Right ventricle myocardium inferior (tissue), 1 donor: ENCODE measurements around the gene LIMS1. TPM values are rescaled to one million over a fixed set of nuclear protein-coding genes. Genes with fewer than 3 reads are reported as not detected.
"Not testable (repeated sequence)": the region's sequence is repeated elsewhere in the genome, so short reads cannot be mapped to it uniquely, and the experiment has no call there.

Source experiments
- ATAC-seq: fragments of 200-7000 bp; cut with Tn5 transposase; one replicate; pipeline ENCODE4 v1.9.1; 2020; ENCODE audit warnings: mild to moderate bottlenecking, moderate library complexity
- DNase-seq: peaks from one replicate; pipeline ENCODE4 v3.0.0; 2021; ENCODE audit errors: missing footprints
- intact Hi-C: fragments of 100-400 bp; cut with DNase I; formaldehyde crosslinking; loops from one replicate; pipeline ENCODE4 v1.11.0; 2022
- total RNA-seq: library from RNA; stranded (reverse); fragmentation: NEBNext Ultra II Directional; extraction: Animal tissue kit (Norgen Biotek cat#: 25700); gene quantifications from one replicate; pipeline ENCODE4 v1.2.1, GENCODE V29; 2021
- donor health status: DM: no; HTN: yes; CAD: no; lungs with severe emphysema.

The LIMS1 gene
- total RNA-seq, 1 donor from 2014 or later: 84.3 TPM

DNA sequence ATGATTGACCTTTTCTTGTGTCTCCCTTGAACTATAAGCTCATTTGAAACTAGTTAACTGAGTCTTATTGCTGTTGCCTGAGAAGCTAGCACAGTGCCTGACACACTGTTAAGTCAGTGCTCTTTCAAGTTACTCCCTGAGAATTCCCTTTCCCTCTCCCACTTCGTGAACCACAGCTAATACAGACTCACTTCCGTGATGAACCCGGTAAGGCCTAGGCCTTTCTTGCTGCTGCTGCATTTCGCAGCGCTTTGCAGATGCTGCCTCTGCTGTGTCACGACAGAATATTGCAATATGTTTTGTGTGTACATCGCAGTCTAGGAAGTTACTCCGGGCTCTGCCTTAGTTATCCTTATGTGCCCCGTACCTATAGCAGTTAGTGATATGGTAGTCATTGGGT lies 42.8 kb downstream of the LIMS1 start:
- DNase-seq (no peak), ATAC-seq (no peak)
- intact Hi-C loops: no loop called here

DNA sequence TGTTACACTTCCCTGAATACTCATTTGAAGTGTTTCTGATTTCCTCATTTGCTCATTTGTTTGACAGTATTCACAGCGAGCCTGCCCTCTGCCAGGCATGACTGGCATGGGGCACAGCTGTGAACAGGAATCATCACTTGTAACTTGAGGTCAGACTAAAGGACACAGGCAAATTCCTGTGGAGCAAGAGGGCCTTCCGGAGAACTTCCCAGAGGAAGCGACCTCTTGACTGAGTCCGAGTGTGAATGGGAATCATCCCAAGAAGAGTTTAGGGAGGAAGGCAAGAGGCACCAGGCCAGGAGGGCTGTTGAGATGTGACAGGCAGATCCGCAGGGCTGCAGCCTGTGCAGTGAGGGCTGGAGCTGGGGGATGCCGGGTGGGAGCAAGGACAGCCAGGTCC lies 45.4 kb downstream of the LIMS1 start:
- no peak for DNase-seq
- intact Hi-C loops: loop anchor here (5.0 to 10.0 kb wide), 2 partner anchors 132 to 365 kb away; partner anchors contain the start of gene GCC2
- ATAC-seq: peak; percentile 85

DNA sequence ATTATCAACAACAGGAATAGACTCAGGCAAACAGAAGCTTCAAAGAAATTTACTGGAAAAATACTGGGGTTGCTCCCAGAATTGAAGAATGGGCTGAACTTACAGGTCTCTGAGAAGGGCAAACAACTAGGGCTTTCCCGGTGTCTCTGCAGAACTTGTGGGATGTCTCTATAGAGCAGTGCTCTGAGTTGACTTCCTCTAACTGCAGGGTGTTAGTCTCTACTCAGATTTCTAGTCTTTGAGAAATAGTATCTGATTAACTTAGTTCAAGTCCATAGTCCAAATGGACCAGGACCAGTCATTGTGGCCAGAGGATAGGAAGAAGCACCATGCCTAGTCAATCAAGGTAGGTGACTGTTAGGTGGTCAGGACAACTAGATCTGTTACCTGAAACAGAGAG lies 45.8 kb downstream of the LIMS1 start:
- intact Hi-C loops: loop anchor here (5.0 to 10.0 kb wide), 2 partner anchors 133 to 365 kb away; partner anchors contain the start of gene GCC2
- ATAC-seq: no peak
- DNase-seq: no peak

DNA sequence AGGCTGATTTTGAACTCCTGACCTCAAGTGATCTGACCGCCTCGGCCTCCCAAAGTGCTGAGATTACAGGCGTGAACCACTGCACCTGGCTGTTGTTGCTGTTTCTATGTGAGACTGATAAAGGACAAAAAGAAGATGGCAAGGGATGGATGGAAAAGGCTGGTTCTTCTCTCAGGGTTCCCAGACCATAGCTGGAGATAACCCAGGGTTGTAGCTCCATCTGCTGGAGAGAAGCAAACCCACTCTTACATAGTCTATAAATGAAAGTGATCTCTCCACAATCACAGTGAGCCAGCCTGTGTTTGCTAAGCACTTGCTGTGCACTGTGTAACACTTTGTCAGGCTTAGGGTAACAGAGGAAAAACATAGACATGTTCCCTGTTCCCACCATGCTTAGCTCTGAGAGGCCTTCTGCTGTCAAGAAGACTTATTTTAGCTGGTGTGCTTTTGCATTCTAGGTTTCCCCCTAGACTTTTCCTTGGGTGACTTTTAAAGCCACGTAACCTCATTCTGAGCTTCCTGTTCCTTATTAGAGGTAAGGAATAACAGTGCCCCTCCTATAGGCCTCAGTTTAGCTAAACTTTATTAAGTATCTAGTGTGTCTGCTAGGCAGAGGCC lies 49.7 kb downstream of the LIMS1 start:
- DNase-seq (no peak), ATAC-seq (peak; percentile 77)
- intact Hi-C loops: loop anchor here (1.0 to 10.0 kb wide), 3 partner anchors 137 to 369 kb away; partner anchors contain the start of gene GCC2

DNA sequence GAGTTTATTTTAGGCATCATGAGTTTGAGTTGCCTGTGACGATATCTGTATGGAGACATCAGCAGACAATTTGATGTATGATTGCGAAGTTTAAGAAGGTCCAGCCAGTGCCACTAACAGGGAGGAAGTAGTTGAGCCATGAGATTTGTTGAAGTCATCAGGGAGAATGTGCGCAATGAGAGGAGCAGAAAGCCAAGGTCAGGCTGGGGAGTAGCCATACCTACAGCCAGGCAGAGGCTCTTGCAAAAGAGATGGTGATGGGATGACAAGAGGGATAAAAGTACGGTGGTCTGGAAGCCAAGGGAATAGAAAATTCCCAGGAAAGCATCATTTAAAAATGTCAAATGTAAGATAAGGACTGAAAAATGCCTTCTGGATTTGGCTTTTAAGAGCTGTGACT lies 51.2 kb downstream of the LIMS1 start:
- ATAC-seq: no peak
- intact Hi-C loops: loop anchor here (5.0 to 10.0 kb wide), 2 partner anchors 52 to 371 kb away; no protein-coding TSS in a partner anchor
- DNase-seq: no peak

DNA sequence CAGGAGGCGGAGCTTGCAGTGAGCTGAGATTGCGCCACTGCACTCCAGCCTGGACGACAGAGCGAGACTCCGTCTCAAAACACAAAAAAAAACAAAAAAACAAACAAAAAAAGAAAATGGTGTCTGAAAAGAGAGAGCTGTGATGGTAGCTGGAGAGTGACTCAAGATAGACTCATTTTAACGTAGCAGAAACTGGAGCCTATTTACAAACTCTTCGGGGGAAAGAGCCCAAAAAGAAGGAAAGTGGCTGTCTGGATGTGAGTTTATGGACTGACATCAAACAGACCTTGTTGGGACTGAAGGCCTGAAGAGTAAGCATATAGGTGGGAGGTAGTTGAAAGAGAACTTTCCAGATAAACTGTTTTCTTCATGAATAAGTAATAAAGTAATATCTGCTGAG lies 51.8 kb downstream of the LIMS1 start:
- ATAC-seq (no peak), DNase-seq (no peak)
- intact Hi-C loops: loop anchor here (2.0 to 10.0 kb wide), 3 partner anchors 51 to 371 kb away; partner anchors contain the start of gene LIMS1

DNA sequence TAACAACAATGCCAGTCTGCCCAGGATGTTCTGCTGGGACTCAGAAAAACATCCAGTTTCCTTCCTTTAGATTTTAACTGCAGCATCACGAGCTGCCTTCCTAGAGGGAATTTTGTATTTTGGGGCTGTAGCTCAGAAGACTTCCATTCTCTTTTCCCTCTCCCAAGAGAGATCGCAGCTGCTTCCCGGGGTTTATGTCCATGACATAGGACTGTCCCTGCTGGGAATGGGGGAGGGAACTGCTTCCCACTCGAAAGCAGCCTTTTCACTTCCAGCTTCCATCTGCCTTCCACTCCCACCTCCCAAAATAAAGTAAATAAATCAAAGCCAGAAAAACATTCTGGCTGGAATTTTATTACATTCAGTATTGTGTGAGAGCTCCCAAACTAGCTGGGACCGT lies 52.4 kb downstream of the LIMS1 start:
- intact Hi-C loops: loop anchor here (2.0 to 10.0 kb wide), 3 partner anchors 51 to 372 kb away; partner anchors contain the start of gene LIMS1
- no peak for ATAC-seq
- no peak for DNase-seq

DNA sequence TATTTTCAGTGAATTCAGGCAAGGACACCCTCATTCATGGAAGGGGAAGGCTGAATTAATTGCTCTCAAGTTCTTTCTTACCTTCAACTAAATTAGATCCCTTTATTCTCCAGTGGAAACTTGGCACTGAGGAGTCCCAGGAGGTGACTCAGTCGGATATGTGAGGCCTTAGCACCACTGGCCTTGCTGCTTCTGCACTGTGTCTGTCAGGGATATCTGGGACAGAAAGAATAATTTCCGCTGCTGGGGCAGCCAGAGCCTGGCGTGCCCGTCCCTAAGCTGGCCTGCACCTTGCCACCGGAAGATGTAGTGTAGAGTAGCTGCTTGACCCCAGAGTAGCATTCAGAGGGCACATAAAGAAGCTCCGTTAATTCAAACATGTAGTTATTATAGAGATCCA lies 53.4 kb downstream of the LIMS1 start:
- no peak for DNase-seq
- intact Hi-C loops: loop anchor here (2.0 to 10.0 kb wide), 3 partner anchors 50 to 373 kb away; partner anchors contain the start of gene LIMS1
- ATAC-seq: peak; percentile 66

DNA sequence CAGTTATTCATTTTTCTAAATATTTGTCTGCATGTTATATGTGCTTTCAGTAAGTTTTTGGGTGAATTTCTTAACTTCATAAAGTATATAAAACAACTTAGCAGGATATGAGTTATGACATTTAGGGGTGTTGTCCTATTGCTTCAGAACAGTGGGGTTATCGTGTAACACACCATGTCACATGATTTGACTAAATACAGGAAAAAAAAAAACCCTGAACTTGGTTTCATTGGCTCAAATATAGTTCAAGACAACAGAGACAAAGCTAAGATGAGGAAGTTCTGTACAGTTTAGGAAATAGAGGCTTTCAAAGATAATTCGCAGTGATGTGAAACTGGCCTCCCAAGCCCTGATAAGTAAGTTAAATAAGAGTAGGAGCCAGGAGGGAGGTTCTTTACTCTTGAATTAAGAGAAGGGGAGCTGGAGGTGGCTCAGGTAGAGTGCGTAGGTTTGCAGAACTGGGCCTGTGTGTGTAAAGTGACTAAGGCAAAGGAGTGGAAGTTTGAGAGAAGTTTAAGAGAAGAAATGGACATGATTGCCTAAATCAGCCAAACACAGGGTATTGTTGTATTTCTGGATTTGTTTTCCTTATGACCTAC lies 53.9 kb downstream of the LIMS1 start:
- ATAC-seq (peak; percentile 39), DNase-seq (no peak)
- intact Hi-C loops: loop anchor here (5.0 to 10.0 kb wide), 2 partner anchors 49 to 373 kb away; no protein-coding TSS in a partner anchor

DNA sequence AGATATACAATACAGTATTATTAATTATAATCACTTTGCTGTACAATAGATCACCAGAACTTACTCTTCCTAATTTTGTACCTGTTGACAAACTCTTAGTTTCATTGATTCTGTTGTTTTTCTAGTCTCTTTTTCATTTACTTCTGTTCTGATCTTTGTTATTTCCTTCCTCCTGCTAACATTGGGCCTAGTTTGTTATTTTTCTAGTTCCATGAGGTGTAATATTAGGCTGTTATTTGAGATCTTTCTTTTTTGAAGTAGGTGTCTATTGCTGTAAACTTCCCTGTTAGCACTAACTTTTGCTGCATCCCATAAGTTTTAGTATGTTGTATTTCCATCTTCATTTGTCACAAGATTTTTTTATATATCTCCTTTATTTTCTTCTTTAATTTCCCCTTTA lies 55.1 kb downstream of the LIMS1 start:
- no peak for DNase-seq
- intact Hi-C loops: loop anchor here (5.0 to 10.0 kb wide), 2 partner anchors 48 to 375 kb away; no protein-coding TSS in a partner anchor
- ATAC-seq: no peak

DNA sequence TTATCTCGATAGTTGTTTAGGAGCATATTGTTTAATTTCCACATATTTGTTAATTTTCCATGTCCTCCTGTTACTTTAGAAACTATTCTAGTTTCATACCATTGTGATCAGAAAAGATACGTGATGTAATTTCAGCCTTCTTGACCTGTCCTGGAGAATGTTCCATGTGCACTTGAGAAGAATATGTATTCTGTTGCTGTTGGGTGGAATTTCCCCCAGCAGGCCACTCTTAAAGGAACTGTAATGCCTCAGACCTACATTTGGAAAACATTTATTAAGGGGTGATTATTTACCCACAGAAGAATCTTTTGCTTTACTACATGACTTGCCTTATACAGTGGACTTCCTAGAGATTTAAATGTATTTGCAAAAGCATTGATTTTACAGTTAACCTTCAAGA lies 55.5 kb downstream of the LIMS1 start:
- intact Hi-C loops: loop anchor here (5.0 to 10.0 kb wide), 2 partner anchors 48 to 375 kb away; no protein-coding TSS in a partner anchor
- DNase-seq: no peak
- no peak for ATAC-seq

DNA sequence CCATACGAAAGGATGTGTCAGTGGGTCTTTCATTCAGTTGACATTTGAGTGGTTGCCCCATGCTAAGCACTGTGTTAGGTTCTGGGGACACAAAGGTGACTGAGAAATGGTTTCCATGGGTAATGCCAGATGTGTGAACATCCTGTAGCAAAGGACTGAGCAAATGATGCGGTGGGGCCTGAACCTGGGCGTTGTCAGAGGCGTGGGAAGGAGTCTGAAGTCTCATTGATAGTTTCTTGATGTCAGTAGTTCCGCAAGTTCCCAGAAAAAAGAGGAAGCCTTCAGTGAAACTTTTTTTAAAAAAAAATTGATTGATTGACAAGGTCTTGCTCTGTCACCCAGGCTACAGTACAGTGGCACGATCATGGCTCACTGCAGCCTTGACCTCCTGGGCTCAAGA lies 56.9 kb downstream of the LIMS1 start:
- ATAC-seq: no peak
- peak; percentile 57 for DNase-seq
- intact Hi-C loops: no loop called here

DNA sequence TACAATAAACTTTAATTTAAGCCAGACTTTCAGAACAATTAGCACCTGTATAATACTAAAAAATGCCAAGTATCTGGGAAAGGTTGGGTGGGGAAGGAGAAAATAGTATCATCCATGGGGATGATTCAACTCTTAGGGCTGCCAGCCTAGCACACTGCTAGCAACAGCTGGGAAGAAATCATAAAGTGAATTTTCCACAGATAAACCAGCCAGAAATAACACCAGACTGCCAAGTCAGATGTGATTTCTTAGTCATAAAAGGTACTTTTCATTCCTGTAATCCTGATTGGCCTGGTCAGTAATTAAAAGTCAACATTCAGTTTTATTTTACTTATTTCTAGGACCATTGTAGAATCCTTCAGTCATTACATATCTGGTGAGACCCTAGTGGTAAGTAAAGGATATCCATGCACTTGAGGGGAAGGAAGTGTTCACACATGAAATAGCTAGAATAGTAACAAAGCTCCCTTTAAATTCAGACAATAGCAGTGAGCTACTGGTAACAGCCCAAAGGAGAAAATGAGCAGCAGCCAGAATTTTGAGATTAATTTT lies 59.4 kb downstream of the LIMS1 start:
- DNase-seq (no peak), ATAC-seq (no peak)
- intact Hi-C loops: no loop called here

DNA sequence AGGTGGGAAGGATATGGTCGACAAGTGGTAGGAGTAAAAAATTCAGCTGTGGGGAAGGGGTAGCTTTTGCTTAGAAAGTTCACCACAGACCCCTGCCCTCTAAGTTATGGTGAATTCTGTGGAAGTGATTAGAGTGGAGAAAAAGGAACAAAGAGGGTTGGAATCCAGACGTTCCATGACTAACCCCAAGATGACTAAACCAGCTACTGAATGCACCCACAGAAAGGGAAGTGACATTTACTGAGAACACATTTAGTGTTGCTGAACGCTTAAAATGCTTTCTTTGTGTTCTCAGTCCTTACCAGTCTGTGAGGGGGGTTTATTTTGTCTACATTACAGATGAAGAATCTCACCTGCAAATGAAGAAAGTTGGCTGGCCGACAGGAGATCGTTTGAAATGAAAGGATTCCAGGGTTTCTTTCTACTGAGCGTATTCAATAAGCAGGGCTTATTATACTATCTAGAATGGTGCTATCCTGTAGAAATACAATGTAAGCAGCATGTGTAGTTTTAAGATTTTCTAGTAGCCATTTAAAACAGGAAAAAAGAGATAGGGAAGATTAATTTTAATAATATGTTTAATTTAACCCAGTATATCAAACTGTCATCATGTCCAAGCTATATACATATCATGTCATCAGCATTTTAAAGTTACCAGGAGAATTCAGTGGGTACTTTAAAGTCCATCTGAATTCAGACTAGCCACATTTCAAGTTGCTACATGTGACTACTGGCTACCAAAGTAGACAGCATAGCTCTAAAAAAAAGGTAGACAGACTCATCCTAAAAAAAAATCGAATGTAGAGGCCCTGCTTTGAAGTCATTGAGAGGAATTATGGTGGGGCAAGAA lies 60.1 kb downstream of the LIMS1 start:
- DNase-seq (no peak), ATAC-seq (peak; percentile 37)
- intact Hi-C loops: no loop called here

DNA sequence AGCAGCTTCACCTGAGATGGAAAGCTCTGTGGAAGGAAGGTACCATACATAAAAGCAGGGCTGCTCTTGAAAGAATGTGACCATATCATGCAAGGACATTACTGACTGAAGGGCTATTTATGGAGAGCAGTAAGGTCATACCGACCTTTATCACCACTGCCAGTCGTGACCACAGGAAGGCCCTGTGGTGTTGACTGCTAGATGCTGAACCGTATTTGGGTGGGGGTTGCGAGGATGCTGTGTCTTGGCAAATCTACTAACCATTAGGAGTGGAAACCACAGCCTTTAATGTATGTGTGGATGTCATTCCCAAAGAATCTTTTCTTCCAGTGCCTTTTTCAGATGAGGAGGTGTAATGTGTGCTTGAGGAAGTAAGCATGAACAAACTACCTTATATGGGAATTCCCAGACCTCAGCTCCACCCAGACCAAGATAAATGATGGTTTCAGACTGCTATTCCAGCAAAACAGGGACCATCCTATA lies 60.8 kb downstream of the LIMS1 start:
- DNase-seq (no peak), ATAC-seq (peak; percentile 60)
- intact Hi-C loops: loop anchor here (5.0 kb wide), 1 partner anchor 122 kb away; the partner anchor contains the start of gene RANBP2

DNA sequence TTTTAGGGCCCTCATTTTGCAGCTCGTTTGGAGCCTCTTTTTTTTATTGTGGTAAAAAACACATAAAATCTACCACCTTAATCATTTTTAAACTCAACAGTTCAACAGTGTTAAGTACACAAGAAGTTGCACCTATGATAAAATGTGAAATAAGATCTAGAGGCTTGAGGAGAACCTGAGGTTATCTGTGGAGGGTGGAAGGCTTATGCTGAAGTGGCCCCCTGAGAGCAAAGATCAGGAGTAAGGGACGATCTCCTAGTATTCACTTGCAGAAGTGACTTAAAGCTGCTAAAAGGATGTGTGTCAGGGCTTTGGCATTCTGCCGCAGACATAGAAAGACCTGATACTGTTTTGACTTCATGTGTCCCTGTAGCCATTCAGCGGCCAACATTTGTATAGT lies 61.5 kb downstream of the LIMS1 start:
- ATAC-seq, DNase-seq: not testable (repeated sequence)
- intact Hi-C loops: loop anchor here (5.0 kb wide), 1 partner anchor 122 kb away; the partner anchor contains the start of gene RANBP2

DNA sequence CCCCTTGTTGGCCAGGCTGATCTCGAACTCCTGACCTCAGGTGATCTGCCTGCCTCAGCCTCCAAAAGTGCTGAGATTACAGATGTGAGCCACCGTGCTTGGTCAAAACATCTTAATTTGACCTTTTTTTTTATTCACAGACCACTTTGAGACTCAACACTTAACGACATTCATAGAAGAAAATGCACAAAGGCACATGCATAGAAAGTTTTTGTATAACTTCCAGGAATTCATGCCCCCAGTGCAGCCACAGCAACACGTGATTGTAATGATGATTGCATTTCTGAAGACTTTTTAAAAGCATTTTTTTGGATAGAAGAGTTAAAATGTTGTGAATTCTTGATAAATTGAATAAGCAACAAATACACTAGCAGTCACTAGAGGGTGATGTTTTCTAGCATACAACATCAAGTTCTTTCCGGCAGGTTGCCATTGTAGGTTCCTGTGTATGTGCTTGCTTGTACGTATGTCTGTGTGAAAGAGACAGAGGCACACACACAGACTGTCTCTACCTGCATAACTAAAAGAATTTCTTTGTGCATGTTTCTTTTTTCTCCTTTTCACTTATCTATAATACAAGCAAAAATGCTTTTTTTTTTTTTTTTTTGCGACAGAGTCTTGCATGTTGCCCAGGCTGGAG lies 63.0 kb downstream of the LIMS1 start:
- intact Hi-C loops: loop anchor here (5.0 kb wide), 1 partner anchor 120 kb away; the partner anchor contains the start of gene RANBP2
- peak; percentile 62 for ATAC-seq
- not testable (repeated sequence) for DNase-seq

DNA sequence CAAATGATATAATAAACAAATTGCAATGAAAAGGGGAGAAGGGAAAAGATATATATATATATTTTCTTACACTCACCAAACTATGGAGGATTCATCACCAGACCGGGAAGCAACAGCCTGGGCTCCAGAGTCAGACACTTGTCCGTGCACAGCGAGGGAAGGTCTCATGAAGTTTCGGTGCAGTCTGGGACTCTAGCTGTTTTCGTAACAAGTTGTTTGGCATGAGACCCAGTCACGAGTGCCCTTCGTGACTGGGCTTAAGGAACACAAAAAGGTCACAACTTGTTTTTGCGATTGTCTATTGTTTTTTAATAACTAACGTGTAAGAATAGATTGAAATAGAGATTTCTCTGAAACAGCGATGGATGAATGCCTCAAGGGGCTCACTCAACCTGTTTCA lies 66.9 kb downstream of the LIMS1 start:
- ATAC-seq, intact Hi-C loops, DNase-seq: not testable (repeated sequence)
